Activated naive CD4-positive, alpha-beta T cell treated with Interleukin-2 at 50 U/mL for 16 hours (primary cell): ENCODE measurements around the gene LIPH.
"Not testable (repeated sequence)": the region's sequence is repeated elsewhere in the genome, so short reads cannot be mapped to it uniquely, and the experiment has no call there.

ENCODE experiments used
- DNase-seq: peaks from one replicate; pipeline ENCODE4 v3.0.0-alpha.2; 2020

The LIPH gene

DNA sequence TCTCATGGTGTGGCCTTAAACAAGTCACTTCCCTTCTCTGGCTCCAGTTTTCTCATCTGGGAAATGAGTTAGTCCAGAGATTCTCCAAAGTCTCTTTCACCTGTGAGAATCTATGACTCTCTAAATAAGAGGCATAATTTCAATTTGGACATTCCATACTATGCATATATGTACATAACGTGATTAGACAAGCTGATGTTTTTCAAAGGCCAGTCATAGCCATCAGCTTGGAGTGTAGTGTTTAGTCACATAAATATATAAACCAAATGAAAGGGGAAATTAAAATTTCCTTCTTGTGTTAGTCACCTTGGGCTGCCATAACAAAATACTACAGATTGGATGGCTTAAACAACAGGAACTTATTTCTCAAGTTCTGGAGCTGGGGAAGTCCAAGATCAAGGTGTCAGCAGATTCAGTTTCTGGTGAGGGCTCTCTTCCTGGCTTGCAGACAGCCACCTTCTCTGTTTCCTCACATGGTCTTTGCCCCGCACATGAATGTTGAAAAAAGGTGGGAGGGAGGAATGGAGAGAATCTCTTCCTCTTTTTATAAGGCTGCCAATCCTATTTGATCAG lies 72.9 kb downstream of the LIPH start:
- DNase-seq = no peak

DNA sequence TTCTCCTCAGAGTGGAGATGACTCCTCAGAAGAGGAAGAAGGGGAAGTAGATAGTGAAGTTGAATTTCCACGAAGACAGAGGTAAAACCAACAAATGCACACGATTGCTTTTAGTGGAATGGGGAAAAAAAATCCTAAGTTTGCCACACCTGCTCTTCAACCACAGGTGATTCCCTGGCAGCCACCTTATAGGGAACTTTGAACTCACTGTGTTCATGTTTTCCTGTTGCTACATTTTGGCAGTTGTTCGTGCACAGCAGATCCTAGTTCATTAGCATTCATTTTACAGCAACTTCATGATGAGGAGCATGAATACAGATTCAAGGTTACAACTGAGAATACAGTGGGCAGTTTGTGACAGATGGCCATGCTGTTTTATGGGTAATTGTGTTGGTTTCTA lies 75.1 kb downstream of the LIPH start:
- no peak for DNase-seq

DNA sequence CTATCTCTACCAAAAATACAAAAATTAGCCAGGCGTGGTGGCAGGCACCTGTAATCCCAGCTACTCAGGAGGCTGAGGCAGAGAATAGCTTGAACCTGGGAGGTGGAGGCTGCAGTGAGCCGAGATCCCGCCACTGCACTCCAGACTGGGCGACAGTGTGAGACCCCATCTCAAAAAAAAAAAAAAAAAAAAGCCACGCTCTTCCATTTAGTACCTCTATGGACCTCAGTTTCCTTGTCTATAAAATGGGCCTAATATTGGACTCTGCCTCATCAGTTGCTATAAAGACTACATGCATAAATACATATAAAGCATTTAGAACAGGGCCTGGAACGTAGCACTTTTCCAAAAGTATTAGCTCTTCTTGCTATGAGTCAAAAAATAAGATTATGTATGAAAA lies 77.5 kb downstream of the LIPH start:
- not testable (repeated sequence) for DNase-seq

GRCh38 chr3:185473290-185473815 lies 79.0 kb downstream of the LIPH start:
- DNase-seq = no peak

DNA sequence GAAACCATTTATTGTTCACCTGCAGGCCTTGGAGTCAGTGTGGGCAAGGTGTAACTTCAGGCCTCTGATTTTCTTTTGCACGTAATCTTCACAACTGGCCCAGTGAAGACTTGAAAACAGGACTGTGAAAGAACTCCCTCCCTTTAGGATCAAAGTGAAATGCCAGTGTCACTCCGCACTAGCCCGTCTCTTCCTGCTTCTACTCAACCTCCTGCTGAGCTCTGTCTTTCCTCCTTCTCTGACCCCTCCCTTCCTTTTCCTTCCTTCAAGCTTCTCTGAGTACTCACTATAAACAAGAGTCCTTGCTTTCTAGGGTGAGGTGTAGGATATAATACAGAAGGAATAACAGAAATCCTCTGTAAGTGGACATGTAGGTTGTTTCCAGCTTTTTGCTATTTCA lies 82.1 kb downstream of the LIPH start:
- DNase-seq = no peak

DNA sequence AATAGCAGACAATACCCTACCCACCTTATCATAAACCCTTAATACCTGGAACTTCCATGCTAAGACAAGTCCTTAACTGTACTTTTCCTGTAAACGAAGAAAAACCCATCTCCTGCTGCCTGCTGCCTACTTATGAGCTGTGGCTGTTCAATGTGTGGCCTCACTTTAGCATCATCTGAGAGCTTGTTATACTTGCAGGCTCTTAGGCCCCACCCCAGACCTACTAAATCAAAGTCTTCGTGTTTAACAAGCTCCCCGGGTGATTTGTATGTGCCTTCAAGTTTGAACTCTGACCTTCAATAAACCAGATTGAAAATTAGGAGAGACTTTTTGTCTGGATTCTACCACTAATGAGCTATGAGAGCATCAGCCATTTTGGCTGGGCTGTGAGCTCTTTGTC lies 82.8 kb downstream of the LIPH start:
- DNase-seq = no peak

DNA sequence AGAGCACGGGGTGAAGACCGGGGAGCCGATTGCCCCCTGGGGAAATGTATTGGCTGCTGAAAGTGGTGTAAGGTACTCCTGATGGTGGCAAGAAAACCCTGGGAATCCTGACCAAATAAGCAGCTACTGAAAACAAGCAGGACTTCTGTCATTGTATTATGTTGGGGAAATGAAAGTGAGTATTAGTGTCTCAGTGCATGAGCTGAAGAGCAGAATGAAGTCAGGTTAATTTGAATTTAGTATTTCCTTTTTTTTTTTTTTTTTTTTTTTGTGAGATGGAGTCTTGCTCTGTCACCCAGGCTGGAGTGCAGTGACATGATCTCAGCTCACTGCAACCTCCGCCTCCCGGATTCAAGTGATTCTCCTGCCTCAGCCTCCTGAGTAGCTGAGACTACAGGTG lies 86.3 kb downstream of the LIPH start:
- DNase-seq = not testable (repeated sequence)

DNA sequence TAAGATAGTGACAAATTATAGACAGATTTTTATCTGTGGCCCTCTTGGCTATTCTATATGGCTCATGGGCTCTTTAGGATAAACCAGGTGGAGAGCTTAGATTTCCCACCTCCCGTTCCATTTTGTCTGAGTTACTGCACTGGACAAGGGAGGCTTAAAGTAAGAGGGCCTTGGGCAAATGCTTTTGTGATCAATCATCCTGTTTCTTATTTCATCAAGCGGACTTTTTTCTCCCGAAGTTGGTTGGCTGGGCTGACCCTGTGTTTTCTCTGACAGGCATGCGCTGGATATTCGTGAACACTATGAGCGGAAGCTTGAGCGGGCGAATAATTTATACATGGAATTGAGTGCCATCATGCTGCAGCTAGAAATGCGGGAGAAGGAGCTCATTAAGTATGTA lies 86.9 kb downstream of the LIPH start:
- no peak for DNase-seq

- no peak for DNase-seq
Measured at GRCh38 chr3:185460719-185461350, 91.6 kb downstream of the LIPH start.

- no peak for DNase-seq
Measured at GRCh38 chr3:185460309-185460708, 92.1 kb downstream of the LIPH start.

DNA sequence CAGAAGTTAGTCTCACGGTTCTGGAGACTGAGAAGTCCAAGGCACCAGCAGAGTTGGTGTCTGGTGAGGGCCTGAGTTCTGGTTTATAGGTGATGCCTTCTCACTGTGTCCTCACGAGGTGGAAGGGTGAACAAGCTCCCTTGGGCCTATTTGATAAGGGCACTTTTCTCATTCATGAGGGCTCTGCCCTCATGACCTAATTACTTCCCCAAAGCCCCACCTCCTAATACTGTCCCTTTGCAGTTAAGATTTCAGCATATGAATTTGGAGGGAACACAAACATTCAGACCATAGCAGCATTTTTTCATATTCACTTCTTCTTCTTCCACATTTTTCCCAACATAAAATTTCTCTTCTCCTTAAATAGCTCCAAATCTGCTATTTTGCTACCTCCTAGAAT lies 95.0 kb downstream of the LIPH start:
- no peak for DNase-seq
